Large intestine (tissue), 3 donors: Measurements from ENCODE around the gene CAMTA1. TPM values are rescaled to one million over a fixed set of nuclear protein-coding genes. Genes with fewer than 3 reads are reported as not detected.

Source experiments
- DNase-seq, 2 donors: peaks; one replicate each; pipeline versions ENCODE4 v3.0.0 to v3.0.0-alpha.2; 2013
- H3K27ac ChIP-seq: one replicate; pipeline ENCODE4 v1.5.1; 2013; ENCODE audit warnings: low read length
- H3K27me3 ChIP-seq: 2 replicates; pipeline ENCODE4 v1.6.1; 2013; ENCODE audit warnings: low read length; ENCODE audit not compliant: control insufficient read depth, insufficient read depth
- H3K36me3 ChIP-seq: 2 replicates; pipeline ENCODE4 v1.6.1; 2013; ENCODE audit warnings: low read length; ENCODE audit not compliant: control insufficient read depth, insufficient read depth
- H3K4me1 ChIP-seq: one replicate; pipeline ENCODE4 v1.6.1; 2013; ENCODE audit warnings: low read length; ENCODE audit not compliant: control insufficient read depth, insufficient read depth
- H3K4me3 ChIP-seq: one replicate; pipeline ENCODE4 v1.5.1; 2013; ENCODE audit warnings: low read length
- H3K9me3 ChIP-seq: one replicate; pipeline ENCODE4 v1.6.1; 2013; ENCODE audit warnings: mild to moderate bottlenecking, low read depth, low read length, moderate library complexity; ENCODE audit not compliant: control insufficient read depth
- WGBS: methylation state at CpG from one replicate; pipeline ENCODE4 v1.1.5; 2013; ENCODE audit warnings: low lambda C conversion rate; ENCODE audit not compliant: insufficient coverage; 5-methylcytosine and 5-hydroxymethylcytosine counted together
- polyA plus RNA-seq: library from polyadenylated mRNA; unstranded; fragments of 120-200 nt; gene quantifications from one replicate; pipeline ENCODE4 v1.2.1, GENCODE V29; 2013

CAMTA1 gene
- polyA plus RNA-seq, 1 donor, result 67.9 TPM

- Histone ChIP-seq H3K27me3 (no peaks in the 10 kb centered on the region), H3K9me3 (no peaks in the 10 kb centered on the region), H3K4me3 (no peak overlapping the region), H3K27ac (no peak overlapping the region), H3K4me1 (no peaks in the 10 kb centered on the region), H3K36me3 (no peaks in the 10 kb centered on the region)
- DNase-seq, result no peak
- WGBS, result 100% methylated on average over 1 of the region's 19 CpGs
These were observed 587.3 kb downstream of the CAMTA1 start for GRCh38 chr1:7372477-7373120.

GRCh38 chr1:7373251-7373650 is 588.0 kb downstream of the CAMTA1 start:
- DNase-seq, result no peak
- WGBS, result no CpG with 5 or more reads among the region's 11 CpGs

GRCh38 chr1:7373876-7374562 is 588.8 kb downstream of the CAMTA1 start:
- H3K9me3 ChIP-seq, result no peaks in the 10 kb centered on the region
- DNase-seq, result no peak
- no peaks in the 10 kb centered on the region for H3K4me1 ChIP-seq
- no peaks in the 10 kb centered on the region for H3K36me3 ChIP-seq
- H3K27me3 ChIP-seq, result no peaks in the 10 kb centered on the region
- no peak overlapping the region for H3K4me3 ChIP-seq
- WGBS, result 86% methylated on average over 1 of the region's 14 CpGs
- no peak overlapping the region for H3K27ac ChIP-seq

More at GRCh38 chr1:7373251-7373650, 588.0 kb downstream of the CAMTA1 start:
- Histone ChIP-seq H3K27ac (no peak overlapping the region), H3K4me3 (no peak overlapping the region), H3K4me1 (no peaks in the 10 kb centered on the region), H3K36me3 (no peaks in the 10 kb centered on the region), H3K9me3 (no peaks in the 10 kb centered on the region), H3K27me3 (no peaks in the 10 kb centered on the region)

- no peak overlapping the region for H3K4me3 ChIP-seq
- H3K36me3 ChIP-seq, result no peaks in the 10 kb centered on the region
- H3K4me1 ChIP-seq, result no peaks in the 10 kb centered on the region
- H3K27ac ChIP-seq, result no peak overlapping the region
- no peaks in the 10 kb centered on the region for H3K9me3 ChIP-seq
- H3K27me3 ChIP-seq, result peaks cover 4% of the 10 kb centered on the region
- no peak for DNase-seq
- no CpG with 5 or more reads among the region's 12 CpGs for WGBS
These were observed 589.4 kb downstream of the CAMTA1 start for GRCh38 chr1:7374563-7375160.

- Histone ChIP-seq H3K36me3 (no peaks in the 10 kb centered on the region), H3K27ac (no peak overlapping the region), H3K27me3 (peaks cover 6% of the 10 kb centered on the region), H3K9me3 (no peaks in the 10 kb centered on the region), H3K4me1 (no peaks in the 10 kb centered on the region), H3K4me3 (no peak overlapping the region)
- WGBS, result no CpG with 5 or more reads among the region's 7 CpGs
- DNase-seq, result no peak
These were observed 590.1 kb downstream of the CAMTA1 start for GRCh38 chr1:7375329-7375728.

- WGBS, result no CpG with 5 or more reads among the region's 9 CpGs
- H3K4me3 ChIP-seq, result no peak overlapping the region
- no peaks in the 10 kb centered on the region for H3K9me3 ChIP-seq
- no peak for DNase-seq
- peaks cover 6% of the 10 kb centered on the region for H3K27me3 ChIP-seq
- no peak overlapping the region for H3K27ac ChIP-seq
- no peaks in the 10 kb centered on the region for H3K36me3 ChIP-seq
- H3K4me1 ChIP-seq, result no peaks in the 10 kb centered on the region
These were observed 590.8 kb downstream of the CAMTA1 start for GRCh38 chr1:7375781-7376660.

- Histone ChIP-seq H3K27ac (no peak overlapping the region), H3K9me3 (no peaks in the 10 kb centered on the region), H3K36me3 (no peaks in the 10 kb centered on the region), H3K4me3 (no peak overlapping the region), H3K27me3 (peaks cover 6% of the 10 kb centered on the region), H3K4me1 (no peaks in the 10 kb centered on the region)
- no peak for DNase-seq
- WGBS, result no CpG with 5 or more reads among the region's 4 CpGs
These were observed 591.4 kb downstream of the CAMTA1 start for GRCh38 chr1:7376676-7377075.

- WGBS, result 100% methylated on average over 2 of the region's 14 CpGs
- peaks cover 6% of the 10 kb centered on the region for H3K27me3 ChIP-seq
- H3K36me3 ChIP-seq, result no peaks in the 10 kb centered on the region
- H3K27ac ChIP-seq, result no peak overlapping the region
- H3K4me3 ChIP-seq, result no peak overlapping the region
- no peaks in the 10 kb centered on the region for H3K9me3 ChIP-seq
- H3K4me1 ChIP-seq, result no peaks in the 10 kb centered on the region
- no peak for DNase-seq
These were observed 593.3 kb downstream of the CAMTA1 start for GRCh38 chr1:7378346-7379130.

GRCh38 chr1:7379441-7379971 is 594.3 kb downstream of the CAMTA1 start:
- no peaks in the 10 kb centered on the region for H3K36me3 ChIP-seq
- peak overlapping the region; percentile 36 for H3K27ac ChIP-seq
- H3K4me1 ChIP-seq, result no peaks in the 10 kb centered on the region
- no peak overlapping the region for H3K4me3 ChIP-seq
- H3K27me3 ChIP-seq, result peaks cover 6% of the 10 kb centered on the region
- no peaks in the 10 kb centered on the region for H3K9me3 ChIP-seq
- peak in 1 of 2 donors; percentile 11 for DNase-seq
- 0% methylated on average over 2 of the region's 18 CpGs for WGBS
